Measurements from ENCODE around the gene FNDC3B. TPM values are rescaled to one million over a fixed set of nuclear protein-coding genes. Genes with fewer than 3 reads are reported as not detected.

The FNDC3B gene
- total RNA-seq, 5 donors from 2014 or later (not counting 1 experiment from before 2014, with no cell fraction given): 18.1 to 46.5 (median 23.5) TPM

- POLR2A ChIA-PET: no interaction called here
These were observed 78.6 kb downstream of the FNDC3B start for GRCh38 chr3:172118019-172118418.

GRCh38 chr3:172119266-172119969, 80.0 kb downstream of the FNDC3B start:
- H3K9me3 ChIP-seq: no peaks in the 10 kb centered on the region
- no peaks in the 10 kb centered on the region for H3K27me3 Mint-ChIP-seq
- H3K27me3 ChIP-seq (replicated peaks in 1 of 2; ENCODE audit: control insufficient read depth in 2 of 2, extremely low read depth in 1 of 2, insufficient read depth in 2 of 2, low read length in 1 of 2): no peaks in the 10 kb centered on the region
- CTCF ChIA-PET: no interaction called here
- WGBS (ENCODE audit: insufficient coverage): 94% methylated on average over 2 of the region's 7 CpGs
- H3K9me3 Mint-ChIP-seq: no peaks in the 10 kb centered on the region
- H3K4me3 ChIP-seq (ENCODE audit: control insufficient read depth in 1 of 2, extremely low read depth in 1 of 2, low read length in 1 of 2): no peak overlapping the region
- no peak overlapping the region for H3K27ac Mint-ChIP-seq
- peaks cover 48% of the 10 kb centered on the region for H3K36me3 Mint-ChIP-seq
- H3K4me3 Mint-ChIP-seq: no peak overlapping the region
- H3K27ac ChIP-seq (ENCODE audit: low read length): no peak overlapping the region
- H3K36me3 ChIP-seq (ENCODE audit: control insufficient read depth in 2 of 2, extremely low read depth in 1 of 2, insufficient read depth in 1 of 2, low read length in 1 of 2): peaks cover 0 to 4% of the 10 kb centered on the region in 2 donors
- ATAC-seq (replicated peaks in 1 of 4) (no peak), DNase-seq (no peak)
- H3K4me1 ChIP-seq (ENCODE audit: control insufficient read depth in 1 of 2, extremely low read depth in 1 of 2, insufficient read depth in 2 of 2, low read length in 2 of 2): no peaks in the 10 kb centered on the region
- POLR2A ChIA-PET: interaction anchor here in 1 of 2 donors (0.6 kb wide), 1 partner anchor 58 kb away, joined by 9 read pairs; no protein-coding TSS in a partner anchor
- peaks cover 7 to 24% (median 9%) of the 10 kb centered on the region in 3 donors for H3K4me1 Mint-ChIP-seq

More at GRCh38 chr3:172118019-172118418, 78.6 kb downstream of the FNDC3B start:
- Histone ChIP-seq H3K27ac (ENCODE audit: low read length) (no peak overlapping the region), H3K4me1 (ENCODE audit: control insufficient read depth in 1 of 2, extremely low read depth in 1 of 2, insufficient read depth in 2 of 2, low read length in 2 of 2) (no peaks in the 10 kb centered on the region), H3K4me3 (ENCODE audit: control insufficient read depth in 1 of 2, extremely low read depth in 1 of 2, low read length in 1 of 2) (no peak overlapping the region), H3K36me3 (ENCODE audit: control insufficient read depth in 2 of 2, extremely low read depth in 1 of 2, insufficient read depth in 1 of 2, low read length in 1 of 2) (no peaks in the 10 kb centered on the region), H3K27me3 (replicated peaks in 1 of 2; ENCODE audit: control insufficient read depth in 2 of 2, extremely low read depth in 1 of 2, insufficient read depth in 2 of 2, low read length in 1 of 2) (no peaks in the 10 kb centered on the region), H3K9me3 (no peaks in the 10 kb centered on the region)
- no peak overlapping the region for H3K4me3 Mint-ChIP-seq
- ATAC-seq (replicated peaks in 1 of 4) (no peak), DNase-seq (no peak)
- CTCF ChIA-PET: interaction anchor here in 1 of 2 donors (1.2 kb wide), 1 partner anchor 10 kb away, joined by 5 read pairs; no protein-coding TSS in a partner anchor
- H3K4me1 Mint-ChIP-seq: peaks cover 13 to 29% (median 13%) of the 10 kb centered on the region in 3 donors
- no peak overlapping the region for H3K27ac Mint-ChIP-seq
- no peaks in the 10 kb centered on the region for H3K27me3 Mint-ChIP-seq
- WGBS (ENCODE audit: insufficient coverage): no CpG with 5 or more reads among the region's 4 CpGs
- no peaks in the 10 kb centered on the region for H3K9me3 Mint-ChIP-seq
- H3K36me3 Mint-ChIP-seq: peaks cover 50% of the 10 kb centered on the region

- 100% methylated on average over 1 of the region's 6 CpGs for WGBS (ENCODE audit: insufficient coverage)
- ATAC-seq (replicated peaks in 1 of 4): no peak
- no peak overlapping the region for H3K27ac ChIP-seq (ENCODE audit: low read length)
- Mint-ChIP-seq H3K4me3 (no peak overlapping the region), H3K27me3 (no peaks in the 10 kb centered on the region), H3K4me1 (peaks cover 8 to 28% (median 11%) of the 10 kb centered on the region in 3 donors), H3K27ac (no peak overlapping the region), H3K9me3 (no peaks in the 10 kb centered on the region), H3K36me3 (peaks cover 51% of the 10 kb centered on the region)
- no peaks in the 10 kb centered on the region for H3K4me1 ChIP-seq (ENCODE audit: control insufficient read depth in 1 of 2, extremely low read depth in 1 of 2, insufficient read depth in 2 of 2, low read length in 2 of 2)
- H3K4me3 ChIP-seq (ENCODE audit: control insufficient read depth in 1 of 2, extremely low read depth in 1 of 2, low read length in 1 of 2): no peak overlapping the region
- no peaks in the 10 kb centered on the region for H3K9me3 ChIP-seq
- H3K27me3 ChIP-seq (replicated peaks in 1 of 2; ENCODE audit: control insufficient read depth in 2 of 2, extremely low read depth in 1 of 2, insufficient read depth in 2 of 2, low read length in 1 of 2): no peaks in the 10 kb centered on the region
- peaks cover 0 to 4% of the 10 kb centered on the region in 2 donors for H3K36me3 ChIP-seq (ENCODE audit: control insufficient read depth in 2 of 2, extremely low read depth in 1 of 2, insufficient read depth in 1 of 2, low read length in 1 of 2)
- CTCF ChIA-PET: no interaction called here
- no peak for DNase-seq
- POLR2A ChIA-PET: interaction anchor here in 1 of 2 donors (0.6 kb wide), 1 partner anchor 18 kb away, joined by 4 read pairs; no protein-coding TSS in a partner anchor
These were observed 81.5 kb downstream of the FNDC3B start for GRCh38 chr3:172120912-172121311.

- no peak overlapping the region for H3K4me3 ChIP-seq (ENCODE audit: control insufficient read depth in 1 of 2, extremely low read depth in 1 of 2, low read length in 1 of 2)
- Mint-ChIP-seq H3K27me3 (no peaks in the 10 kb centered on the region), H3K27ac (no peak overlapping the region), H3K4me1 (peaks cover 16 to 30% (median 18%) of the 10 kb centered on the region in 3 donors), H3K36me3 (peaks cover 53% of the 10 kb centered on the region), H3K9me3 (no peaks in the 10 kb centered on the region), H3K4me3 (no peak overlapping the region)
- 100% methylated on average over 1 of the region's 6 CpGs for WGBS (ENCODE audit: insufficient coverage)
- CTCF ChIA-PET: interaction anchor here in 1 of 2 donors (0.6 kb wide), 1 partner anchor 159 kb away, joined by 3 read pairs; no protein-coding TSS in a partner anchor
- no peak overlapping the region for H3K27ac ChIP-seq (ENCODE audit: low read length)
- ATAC-seq (replicated peaks in 1 of 4): no peak
- H3K27me3 ChIP-seq (replicated peaks in 1 of 2; ENCODE audit: control insufficient read depth in 2 of 2, extremely low read depth in 1 of 2, insufficient read depth in 2 of 2, low read length in 1 of 2): no peaks in the 10 kb centered on the region
- no peak for DNase-seq
- no peaks in the 10 kb centered on the region for H3K9me3 ChIP-seq
- H3K36me3 ChIP-seq (ENCODE audit: control insufficient read depth in 2 of 2, extremely low read depth in 1 of 2, insufficient read depth in 1 of 2, low read length in 1 of 2): peaks cover 0 to 4% of the 10 kb centered on the region in 2 donors
- H3K4me1 ChIP-seq (ENCODE audit: control insufficient read depth in 1 of 2, extremely low read depth in 1 of 2, insufficient read depth in 2 of 2, low read length in 2 of 2): no peaks in the 10 kb centered on the region
- POLR2A ChIA-PET: interaction anchor here in 1 of 2 donors (0.6 kb wide), 1 partner anchor 691 kb away, joined by 3 read pairs; no protein-coding TSS in a partner anchor
These were observed 82.6 kb downstream of the FNDC3B start for GRCh38 chr3:172121981-172122380.

GRCh38 chr3:172124271-172124670, 84.9 kb downstream of the FNDC3B start:
- H3K36me3 Mint-ChIP-seq: peaks cover 40% of the 10 kb centered on the region
- 95% methylated on average over 3 of the region's 5 CpGs for WGBS (ENCODE audit: insufficient coverage)
- CTCF ChIA-PET: no interaction called here

GRCh38 chr3:172125053-172125452, 85.7 kb downstream of the FNDC3B start:
- no peak for ATAC-seq (replicated peaks in 1 of 4)
- POLR2A ChIA-PET: no interaction called here

More at GRCh38 chr3:172124271-172124670, 84.9 kb downstream of the FNDC3B start:
- peaks cover 20 to 35% (median 26%) of the 10 kb centered on the region in 3 donors for H3K4me1 Mint-ChIP-seq
- DNase-seq (no peak), ATAC-seq (replicated peaks in 1 of 4) (no peak)
- H3K9me3 Mint-ChIP-seq: no peaks in the 10 kb centered on the region
- Histone ChIP-seq H3K27me3 (replicated peaks in 1 of 2; ENCODE audit: control insufficient read depth in 2 of 2, extremely low read depth in 1 of 2, insufficient read depth in 2 of 2, low read length in 1 of 2) (no peaks in the 10 kb centered on the region), H3K9me3 (no peaks in the 10 kb centered on the region), H3K4me3 (ENCODE audit: control insufficient read depth in 1 of 2, extremely low read depth in 1 of 2, low read length in 1 of 2) (no peak overlapping the region), H3K4me1 (ENCODE audit: control insufficient read depth in 1 of 2, extremely low read depth in 1 of 2, insufficient read depth in 2 of 2, low read length in 2 of 2) (peaks cover 0 to 2% of the 10 kb centered on the region in 2 experiments), H3K27ac (ENCODE audit: low read length) (no peak overlapping the region), H3K36me3 (ENCODE audit: control insufficient read depth in 2 of 2, extremely low read depth in 1 of 2, insufficient read depth in 1 of 2, low read length in 1 of 2) (peaks cover 0 to 4% of the 10 kb centered on the region in 2 donors)
- H3K27ac Mint-ChIP-seq: no peak overlapping the region
- H3K27me3 Mint-ChIP-seq: no peaks in the 10 kb centered on the region
- POLR2A ChIA-PET: interaction anchor here in 1 of 2 donors (0.7 kb wide), 1 partner anchor 1210 kb away, joined by 4 read pairs; no protein-coding TSS in a partner anchor
- no peak overlapping the region for H3K4me3 Mint-ChIP-seq

More at GRCh38 chr3:172125053-172125452, 85.7 kb downstream of the FNDC3B start:
- H3K9me3 ChIP-seq: no peaks in the 10 kb centered on the region
- Mint-ChIP-seq H3K4me1 (peaks cover 23 to 43% (median 34%) of the 10 kb centered on the region in 3 donors), H3K36me3 (peaks cover 35% of the 10 kb centered on the region), H3K4me3 (no peak overlapping the region), H3K9me3 (no peaks in the 10 kb centered on the region), H3K27me3 (no peaks in the 10 kb centered on the region), H3K27ac (no peak overlapping the region)
- peaks cover 0 to 2% of the 10 kb centered on the region in 2 experiments for H3K4me1 ChIP-seq (ENCODE audit: control insufficient read depth in 1 of 2, extremely low read depth in 1 of 2, insufficient read depth in 2 of 2, low read length in 2 of 2)
- DNase-seq: no peak
- no peak overlapping the region for H3K27ac ChIP-seq (ENCODE audit: low read length)
- peaks cover 0 to 4% of the 10 kb centered on the region in 2 donors for H3K36me3 ChIP-seq (ENCODE audit: control insufficient read depth in 2 of 2, extremely low read depth in 1 of 2, insufficient read depth in 1 of 2, low read length in 1 of 2)
- no peaks in the 10 kb centered on the region for H3K27me3 ChIP-seq (replicated peaks in 1 of 2; ENCODE audit: control insufficient read depth in 2 of 2, extremely low read depth in 1 of 2, insufficient read depth in 2 of 2, low read length in 1 of 2)
- CTCF ChIA-PET: no interaction called here
- 96% methylated on average over 4 of the region's 6 CpGs for WGBS (ENCODE audit: insufficient coverage)
- no peak overlapping the region for H3K4me3 ChIP-seq (ENCODE audit: control insufficient read depth in 1 of 2, extremely low read depth in 1 of 2, low read length in 1 of 2)

Data from T-cell (primary cell).